ENCODE results near the gene MAPKAPK2.

MAPKAPK2 gene

GRCh38 chr1:206708058-206708457, 23.4 kb downstream of the MAPKAPK2 start:
- Mint-ChIP-seq H3K4me1 (peaks cover 74 to 92% of the 10 kb centered on the region in 2 donors), H3K27me3 (no peaks in the 10 kb centered on the region), H3K4me3 (peak overlapping the region; percentile 14 to 28), H3K27ac (peak overlapping the region; percentile 10), H3K9me3 (peaks cover 0 to 2% of the 10 kb centered on the region in 2 donors), H3K36me3 (peaks cover 15 to 19% of the 10 kb centered on the region in 2 donors)
- ATAC-seq (replicated peaks), result peak; percentile 61 to 73
- DNase-seq, result peak; percentile 40

GRCh38 chr1:206708882-206709281, 24.2 kb downstream of the MAPKAPK2 start:
- no peak overlapping the region for H3K27ac Mint-ChIP-seq
- H3K4me3 Mint-ChIP-seq, result no peak overlapping the region
- ATAC-seq (replicated peaks), result no peak
- peaks cover 14 to 19% of the 10 kb centered on the region in 2 donors for H3K36me3 Mint-ChIP-seq
- DNase-seq, result no peak
- peaks cover 74 to 92% of the 10 kb centered on the region in 2 donors for H3K4me1 Mint-ChIP-seq
- H3K27me3 Mint-ChIP-seq, result no peaks in the 10 kb centered on the region
- H3K9me3 Mint-ChIP-seq, result peaks cover 0 to 2% of the 10 kb centered on the region in 2 donors

GRCh38 chr1:206709322-206709721, 24.6 kb downstream of the MAPKAPK2 start:
- Mint-ChIP-seq H3K27me3 (no peaks in the 10 kb centered on the region), H3K4me3 (no peak overlapping the region), H3K4me1 (peaks cover 70 to 92% of the 10 kb centered on the region in 2 donors), H3K27ac (no peak overlapping the region), H3K9me3 (peaks cover 0 to 2% of the 10 kb centered on the region in 2 donors), H3K36me3 (peaks cover 14 to 19% of the 10 kb centered on the region in 2 donors)
- ATAC-seq (replicated peaks) (no peak), DNase-seq (no peak)

GRCh38 chr1:206709772-206710459, 25.2 kb downstream of the MAPKAPK2 start:
- DNase-seq (no peak), ATAC-seq (replicated peaks) (no peak)
- Mint-ChIP-seq H3K4me3 (no peak overlapping the region), H3K9me3 (peaks cover 0 to 2% of the 10 kb centered on the region in 2 donors), H3K4me1 (peaks cover 68 to 92% of the 10 kb centered on the region in 2 donors), H3K36me3 (peaks cover 14 to 19% of the 10 kb centered on the region in 2 donors), H3K27me3 (no peaks in the 10 kb centered on the region), H3K27ac (peak overlapping the region; percentile 70)

- no peak for DNase-seq
- ATAC-seq (replicated peaks), result no peak
- no peak overlapping the region for H3K4me3 Mint-ChIP-seq
- peaks cover 12 to 16% of the 10 kb centered on the region in 2 donors for H3K36me3 Mint-ChIP-seq
- no peaks in the 10 kb centered on the region for H3K27me3 Mint-ChIP-seq
- peaks cover 0 to 2% of the 10 kb centered on the region in 2 donors for H3K9me3 Mint-ChIP-seq
- peaks cover 66 to 92% of the 10 kb centered on the region in 2 donors for H3K4me1 Mint-ChIP-seq
- peak overlapping the region; percentile 70 for H3K27ac Mint-ChIP-seq
Measured at GRCh38 chr1:206710460-206710823, 25.7 kb downstream of the MAPKAPK2 start.

- H3K27ac Mint-ChIP-seq, result no peak overlapping the region
- DNase-seq, result no peak
- H3K4me3 Mint-ChIP-seq, result no peak overlapping the region
- H3K27me3 Mint-ChIP-seq, result no peaks in the 10 kb centered on the region
- peaks cover 59 to 92% of the 10 kb centered on the region in 2 donors for H3K4me1 Mint-ChIP-seq
- ATAC-seq (replicated peaks), result no peak
- peaks cover 0 to 1% of the 10 kb centered on the region in 2 donors for H3K9me3 Mint-ChIP-seq
- peaks cover 10 to 16% of the 10 kb centered on the region in 2 donors for H3K36me3 Mint-ChIP-seq
Measured at GRCh38 chr1:206713070-206713469, 28.4 kb downstream of the MAPKAPK2 start.

- Mint-ChIP-seq H3K27ac (no peak overlapping the region), H3K36me3 (peaks cover 8 to 13% of the 10 kb centered on the region in 2 donors), H3K9me3 (no peaks in the 10 kb centered on the region), H3K4me3 (no peak overlapping the region), H3K27me3 (no peaks in the 10 kb centered on the region), H3K4me1 (peaks cover 54 to 91% of the 10 kb centered on the region in 2 donors)
- DNase-seq (no peak), ATAC-seq (replicated peaks) (no peak)
Measured at GRCh38 chr1:206713910-206714312, 29.2 kb downstream of the MAPKAPK2 start.

- ATAC-seq (replicated peaks), result no peak
Measured at GRCh38 chr1:206714331-206715058, 29.8 kb downstream of the MAPKAPK2 start.

GRCh38 chr1:206715120-206715519, 30.4 kb downstream of the MAPKAPK2 start:
- ATAC-seq (replicated peaks), result no peak
- H3K4me3 Mint-ChIP-seq, result no peak overlapping the region
- DNase-seq, result no peak
- H3K9me3 Mint-ChIP-seq, result no peaks in the 10 kb centered on the region
- H3K27ac Mint-ChIP-seq, result no peak overlapping the region
- H3K36me3 Mint-ChIP-seq, result peaks cover 8 to 9% of the 10 kb centered on the region in 2 donors
- H3K4me1 Mint-ChIP-seq, result peaks cover 53 to 91% of the 10 kb centered on the region in 2 donors
- H3K27me3 Mint-ChIP-seq, result no peaks in the 10 kb centered on the region

More at GRCh38 chr1:206714331-206715058, 29.8 kb downstream of the MAPKAPK2 start:
- Mint-ChIP-seq H3K36me3 (peaks cover 8 to 10% of the 10 kb centered on the region in 2 donors), H3K4me1 (peaks cover 54 to 91% of the 10 kb centered on the region in 2 donors), H3K27ac (no peak overlapping the region), H3K27me3 (no peaks in the 10 kb centered on the region), H3K9me3 (no peaks in the 10 kb centered on the region), H3K4me3 (no peak overlapping the region)
- no peak for DNase-seq

- Mint-ChIP-seq H3K36me3 (peaks cover 4% of the 10 kb centered on the region in 2 donors), H3K27ac (no peak overlapping the region), H3K4me1 (peaks cover 48 to 87% of the 10 kb centered on the region in 2 donors), H3K9me3 (no peaks in the 10 kb centered on the region), H3K4me3 (no peak overlapping the region), H3K27me3 (no peaks in the 10 kb centered on the region)
- DNase-seq (no peak), ATAC-seq (replicated peaks) (no peak)
Measured at GRCh38 chr1:206715552-206716158, 30.9 kb downstream of the MAPKAPK2 start.

- DNase-seq, result no peak
- Mint-ChIP-seq H3K4me1 (peaks cover 52 to 92% of the 10 kb centered on the region in 2 donors), H3K36me3 (peaks cover 4% of the 10 kb centered on the region in 2 donors), H3K27ac (peak overlapping the region; percentile 9), H3K27me3 (no peaks in the 10 kb centered on the region), H3K9me3 (no peaks in the 10 kb centered on the region), H3K4me3 (no peak overlapping the region)
- ATAC-seq (replicated peaks), result no peak
Measured at GRCh38 chr1:206716159-206716869, 31.6 kb downstream of the MAPKAPK2 start.

GRCh38 chr1:206716870-206717673, 32.4 kb downstream of the MAPKAPK2 start:
- peak overlapping the region; percentile 9 for H3K27ac Mint-ChIP-seq
- peaks cover 52 to 90% of the 10 kb centered on the region in 2 donors for H3K4me1 Mint-ChIP-seq
- peak overlapping the region in 1 of 2 donors; percentile 55 for H3K4me3 Mint-ChIP-seq
- ATAC-seq (replicated peaks), result peak; percentile 71 to 79
- H3K9me3 Mint-ChIP-seq, result no peaks in the 10 kb centered on the region
- no peaks in the 10 kb centered on the region for H3K27me3 Mint-ChIP-seq
- peaks cover 0 to 4% of the 10 kb centered on the region in 2 donors for H3K36me3 Mint-ChIP-seq
- DNase-seq, result no peak

- Mint-ChIP-seq H3K27ac (no peak overlapping the region), H3K4me3 (peak overlapping the region in 1 of 2 donors; percentile 55), H3K27me3 (no peaks in the 10 kb centered on the region), H3K9me3 (no peaks in the 10 kb centered on the region), H3K36me3 (peaks cover 0 to 4% of the 10 kb centered on the region in 2 donors), H3K4me1 (peaks cover 51 to 86% of the 10 kb centered on the region in 2 donors)
- ATAC-seq (replicated peaks), result no peak
- no peak for DNase-seq
Measured at GRCh38 chr1:206717674-206717989, 32.9 kb downstream of the MAPKAPK2 start.

Measured in stimulated activated naive B cell treated with anti-CD40 and anti-IgM and Interleukin-4, amounts not matched to agents 10 μg/mL and 1 μg/mL and 100 μg/mL, for 72 hours (primary cell).